Cardiac ventricle fibroblast (primary cell): Measurements from ENCODE around the gene AAGAB. TPM values are rescaled to one million over a fixed set of nuclear protein-coding genes. Genes with fewer than 3 reads are reported as not detected.

Experiments
- total RNA-seq: library from RNA; depleted of rRNA; stranded (reverse); fragments of >200 nt; gene quantifications from 2 replicates; pipeline ENCODE4 v1.2.3, GENCODE V29; 2015

The AAGAB gene, protein sequence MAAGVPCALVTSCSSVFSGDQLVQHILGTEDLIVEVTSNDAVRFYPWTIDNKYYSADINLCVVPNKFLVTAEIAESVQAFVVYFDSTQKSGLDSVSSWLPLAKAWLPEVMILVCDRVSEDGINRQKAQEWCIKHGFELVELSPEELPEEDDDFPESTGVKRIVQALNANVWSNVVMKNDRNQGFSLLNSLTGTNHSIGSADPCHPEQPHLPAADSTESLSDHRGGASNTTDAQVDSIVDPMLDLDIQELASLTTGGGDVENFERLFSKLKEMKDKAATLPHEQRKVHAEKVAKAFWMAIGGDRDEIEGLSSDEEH
- 21.9 and 28.2 TPM in 2 replicates for total RNA-seq

DNA sequence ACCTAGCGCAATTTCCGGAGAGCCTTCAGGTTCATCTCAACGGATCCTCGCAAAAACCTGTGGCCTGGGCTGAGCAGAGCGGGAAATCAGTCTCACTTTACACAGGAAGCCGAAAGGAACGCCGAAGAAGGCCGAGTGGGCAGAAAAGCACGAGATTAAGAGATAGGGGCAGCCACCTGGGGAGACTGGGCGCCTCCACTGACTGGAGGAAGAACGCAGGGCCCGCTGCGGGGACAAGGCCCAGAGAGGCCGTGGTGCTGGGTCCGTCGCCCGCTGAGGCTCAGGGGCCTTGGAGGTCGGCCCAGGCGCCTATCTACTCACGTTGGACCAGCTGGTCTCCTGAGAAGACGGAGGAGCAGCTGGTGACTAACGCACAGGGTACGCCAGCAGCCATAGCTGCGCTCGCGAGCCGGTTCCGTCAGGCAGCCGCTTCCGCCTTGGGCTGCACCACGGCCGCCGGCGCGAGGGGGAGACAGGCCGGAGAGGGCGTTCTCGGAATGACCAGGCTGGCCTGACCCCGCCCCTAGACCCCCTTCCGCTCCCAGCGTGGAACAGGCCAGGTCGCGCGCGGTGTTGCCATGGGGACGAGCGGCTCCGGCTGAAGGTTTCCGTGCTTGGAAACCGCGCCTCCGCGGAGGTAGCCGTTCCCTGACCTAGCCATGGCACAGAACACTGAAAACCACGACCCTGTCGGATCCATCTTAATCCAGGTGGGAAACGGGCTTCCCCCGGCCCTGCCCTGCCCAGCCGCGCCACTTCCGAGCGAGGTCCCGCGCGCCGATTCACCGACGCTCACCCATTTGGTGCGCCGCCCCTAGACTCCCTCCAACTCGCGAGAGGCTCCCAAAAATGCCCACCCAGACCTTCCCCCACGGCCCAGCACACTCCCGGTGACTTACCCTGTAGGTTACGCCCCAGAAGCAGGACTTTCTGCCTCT lies at the start of gene AAGAB, which contains the start of gene IQCH:
TSS of gene AAGAB (minus strand) at position 424 of the 938 bp plus-strand sequence. CDS start at position 394, 30 bp downstream.
TSS of gene IQCH (plus strand) at position 549 of the 938 bp plus-strand sequence. CDS start at position 660, 111 bp downstream.

Other genes starting within 250 kb of the AAGAB start
- 25.5 and 33.0 TPM in 2 replicates for gene SMAD3, start 189.1 kb downstream of the AAGAB start, total RNA-seq
- 0.31 and 1.8 TPM in 2 replicates for gene IQCH, start 125 bp upstream of the AAGAB start, total RNA-seq